Mononuclear cell (primary cell): ENCODE data around the gene DGKA. TPM values are rescaled to one million over a fixed set of nuclear protein-coding genes. Genes with fewer than 3 reads are reported as not detected.

ENCODE experiments used
- H3K27me3 ChIP-seq: 2 replicates; pipeline ENCODE4 v1.6.0; 2011; ENCODE audit warnings: low read length, control low read depth; ENCODE audit not compliant: insufficient read depth
- H3K4me1 ChIP-seq: 2 replicates; pipeline ENCODE4 v1.5.1; 2011; ENCODE audit warnings: mild to moderate bottlenecking, low read length, control low read depth; ENCODE audit not compliant: insufficient read depth
- H3K4me3 ChIP-seq: 2 replicates; pipeline ENCODE4 v1.5.1; 2011; ENCODE audit warnings: mild to moderate bottlenecking, low read length, moderate library complexity
- H3K9me3 ChIP-seq: 2 replicates; pipeline ENCODE4 v1.5.1; 2011; ENCODE audit warnings: low read depth, mild to moderate bottlenecking, control low read depth, low read length
- total RNA-seq: library from RNA; depleted of rRNA; stranded (reverse); fragments of >200 nt; gene quantifications from one replicate; pipeline ENCODE4 v1.2.3, GENCODE V29; 2012

DGKA gene
- total RNA-seq, 1 donor: 329 TPM

DNA sequence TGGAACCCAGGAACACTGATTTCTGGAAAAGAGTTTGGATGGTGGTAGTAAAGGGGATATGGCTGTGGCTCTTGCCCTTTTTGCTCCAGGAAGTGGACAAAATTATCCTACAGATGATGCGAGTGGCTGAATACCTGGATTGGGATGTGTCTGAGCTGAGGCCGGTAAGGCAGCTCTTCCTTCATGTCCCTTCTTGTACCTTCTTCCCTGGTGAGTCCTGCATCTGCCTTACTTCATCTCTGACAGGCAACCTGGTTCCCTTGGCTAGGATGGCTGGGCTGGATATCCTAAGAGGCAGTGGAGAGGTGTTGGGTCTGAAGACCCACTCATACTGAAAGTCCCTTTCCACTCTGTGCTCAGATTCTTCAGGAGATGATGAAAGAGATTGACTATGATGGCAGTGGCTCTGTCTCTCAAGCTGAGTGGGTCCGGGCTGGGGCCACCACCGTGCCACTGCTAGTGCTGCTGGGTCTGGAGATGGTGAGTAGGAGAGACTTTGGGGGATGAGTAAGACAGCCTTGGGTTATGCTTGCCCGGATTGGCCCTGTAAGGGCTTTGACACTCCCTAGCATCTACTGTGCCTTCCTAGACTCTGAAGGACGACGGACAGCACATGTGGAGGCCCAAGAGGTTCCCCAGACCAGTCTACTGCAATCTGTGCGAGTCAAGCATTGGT, 8.0 kb downstream of the DGKA start:
- Histone ChIP-seq H3K27me3 (no peaks in the 10 kb centered on the region), H3K9me3 (no peaks in the 10 kb centered on the region), H3K4me3 (no peak overlapping the region), H3K4me1 (peaks cover 39% of the 10 kb centered on the region)

DNA sequence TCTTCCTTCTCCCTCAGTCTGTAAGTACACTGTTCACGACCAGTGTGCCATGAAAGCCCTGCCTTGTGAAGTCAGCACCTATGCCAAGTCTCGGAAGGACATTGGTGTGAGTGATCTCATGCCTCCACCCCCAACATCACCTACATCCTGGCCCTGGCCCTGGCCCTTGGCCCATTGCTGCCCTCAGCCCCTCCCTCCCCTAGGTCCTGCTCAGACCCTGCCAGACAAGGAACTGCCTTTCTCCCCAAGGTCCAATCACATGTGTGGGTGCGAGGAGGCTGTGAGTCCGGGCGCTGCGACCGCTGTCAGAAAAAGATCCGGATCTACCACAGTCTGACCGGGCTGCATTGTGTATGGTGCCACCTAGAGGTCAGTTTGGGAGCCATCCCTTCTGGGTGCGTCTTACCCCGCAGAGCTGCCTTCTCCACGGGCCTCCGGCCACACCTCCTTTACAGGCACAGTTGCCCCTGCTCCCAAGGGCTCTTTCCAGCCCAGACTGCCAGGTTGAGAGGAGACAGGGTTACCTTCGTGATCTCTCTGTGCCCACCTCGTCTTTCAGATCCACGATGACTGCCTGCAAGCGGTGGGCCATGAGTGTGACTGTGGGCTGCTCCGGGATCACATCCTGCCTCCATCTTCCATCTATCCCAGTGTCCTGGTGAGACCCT, 9.2 kb downstream of the DGKA start:
- H3K4me3 ChIP-seq: no peak overlapping the region
- H3K27me3 ChIP-seq: no peaks in the 10 kb centered on the region
- H3K9me3 ChIP-seq: no peaks in the 10 kb centered on the region
- peaks cover 29% of the 10 kb centered on the region for H3K4me1 ChIP-seq

DNA sequence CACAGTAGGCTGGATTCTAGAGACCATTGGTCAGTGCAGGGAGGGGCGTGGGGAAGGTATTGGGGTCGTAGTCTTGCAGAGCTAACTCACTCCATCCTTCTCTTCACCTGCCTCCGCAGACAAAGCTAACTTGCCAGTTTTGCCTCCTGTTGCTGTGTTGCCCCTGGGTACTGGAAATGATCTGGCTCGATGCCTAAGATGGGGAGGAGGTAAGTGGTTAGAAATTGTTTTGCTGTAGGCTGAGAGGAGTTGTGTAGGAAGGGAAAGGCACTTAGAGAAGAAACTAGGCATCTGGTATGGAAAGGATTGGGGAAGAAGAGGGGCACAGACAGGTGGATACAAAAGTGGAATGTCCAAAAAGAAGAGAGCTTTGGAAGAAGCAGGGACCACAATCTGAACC, 11.1 kb downstream of the DGKA start:
- H3K9me3 ChIP-seq: no peaks in the 10 kb centered on the region
- H3K4me3 ChIP-seq: no peak overlapping the region
- peaks cover 15% of the 10 kb centered on the region for H3K4me1 ChIP-seq
- no peaks in the 10 kb centered on the region for H3K27me3 ChIP-seq

DNA sequence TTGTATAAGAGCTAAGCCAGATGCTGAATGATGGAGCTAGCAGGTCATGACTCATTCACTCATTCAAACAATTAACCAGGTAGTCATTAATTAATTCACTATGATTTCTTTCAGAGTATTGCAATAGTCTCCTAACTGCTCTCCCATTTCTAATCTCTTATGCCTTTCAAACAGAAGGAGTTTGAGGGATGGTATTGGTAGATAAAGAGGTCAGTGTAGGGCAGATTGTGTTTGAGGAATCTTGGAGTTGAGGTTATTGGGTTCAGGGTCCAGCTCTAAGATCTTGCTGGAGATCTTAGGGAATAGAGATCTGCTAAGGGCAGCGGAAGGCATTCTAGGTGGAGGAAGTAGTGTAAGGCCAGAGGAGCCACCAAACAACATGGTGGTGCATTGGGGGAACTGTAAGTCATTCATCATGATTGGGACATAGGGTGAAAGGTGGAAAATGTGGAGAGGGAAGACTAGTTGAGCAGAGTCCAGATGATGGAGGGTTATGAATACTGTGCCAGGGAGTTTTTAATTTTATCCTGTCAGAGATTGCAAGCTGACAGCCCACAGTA, 11.7 kb downstream of the DGKA start:
- Histone ChIP-seq H3K27me3 (no peaks in the 10 kb centered on the region), H3K4me1 (peaks cover 15% of the 10 kb centered on the region), H3K4me3 (no peak overlapping the region), H3K9me3 (no peaks in the 10 kb centered on the region)

DNA sequence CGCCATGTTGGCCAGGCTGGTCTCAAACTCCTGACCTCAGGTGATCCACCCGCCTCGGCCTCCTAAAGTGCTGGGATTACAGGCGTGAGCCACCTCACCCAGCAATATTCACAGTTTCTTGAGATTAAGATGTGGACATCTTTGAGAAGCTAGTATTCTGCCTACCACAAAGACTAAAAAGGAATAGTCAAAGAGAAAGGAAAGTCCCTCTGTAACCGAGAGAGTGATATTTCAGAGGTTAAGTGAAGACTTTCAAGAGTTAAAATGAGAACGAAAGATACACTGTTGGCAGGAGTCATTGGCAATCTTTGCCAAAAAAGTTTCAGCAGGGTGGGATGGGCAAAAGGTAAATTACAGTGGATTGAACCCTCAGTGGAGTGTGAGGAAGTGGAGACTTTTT, 15.6 kb downstream of the DGKA start:
- H3K4me3 ChIP-seq: no peak overlapping the region
- H3K4me1 ChIP-seq: no peaks in the 10 kb centered on the region
- no peaks in the 10 kb centered on the region for H3K9me3 ChIP-seq
- H3K27me3 ChIP-seq: no peaks in the 10 kb centered on the region

DNA sequence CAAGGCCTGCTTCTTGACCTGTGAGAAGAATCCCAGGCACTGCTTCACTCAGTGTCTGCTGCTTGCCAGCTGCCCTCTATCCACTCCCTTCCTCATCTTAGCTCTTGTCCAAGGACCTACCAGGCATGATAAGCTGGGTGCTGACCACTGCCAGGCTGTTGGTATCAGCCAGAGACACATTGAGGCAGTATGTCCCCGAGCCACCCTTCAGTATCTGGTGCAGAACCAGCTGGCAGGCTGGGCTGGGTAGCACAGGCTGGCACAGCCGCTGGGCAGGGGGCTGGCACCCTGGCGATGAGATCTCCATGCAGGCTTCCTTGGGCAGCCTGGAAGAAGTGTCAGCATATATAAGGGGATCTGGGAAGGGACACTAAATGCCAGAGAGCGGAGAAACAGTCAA, 24.4 kb downstream of the DGKA start:
- Histone ChIP-seq H3K4me3 (no peak overlapping the region), H3K4me1 (no peaks in the 10 kb centered on the region), H3K9me3 (no peaks in the 10 kb centered on the region), H3K27me3 (no peaks in the 10 kb centered on the region)

DNA sequence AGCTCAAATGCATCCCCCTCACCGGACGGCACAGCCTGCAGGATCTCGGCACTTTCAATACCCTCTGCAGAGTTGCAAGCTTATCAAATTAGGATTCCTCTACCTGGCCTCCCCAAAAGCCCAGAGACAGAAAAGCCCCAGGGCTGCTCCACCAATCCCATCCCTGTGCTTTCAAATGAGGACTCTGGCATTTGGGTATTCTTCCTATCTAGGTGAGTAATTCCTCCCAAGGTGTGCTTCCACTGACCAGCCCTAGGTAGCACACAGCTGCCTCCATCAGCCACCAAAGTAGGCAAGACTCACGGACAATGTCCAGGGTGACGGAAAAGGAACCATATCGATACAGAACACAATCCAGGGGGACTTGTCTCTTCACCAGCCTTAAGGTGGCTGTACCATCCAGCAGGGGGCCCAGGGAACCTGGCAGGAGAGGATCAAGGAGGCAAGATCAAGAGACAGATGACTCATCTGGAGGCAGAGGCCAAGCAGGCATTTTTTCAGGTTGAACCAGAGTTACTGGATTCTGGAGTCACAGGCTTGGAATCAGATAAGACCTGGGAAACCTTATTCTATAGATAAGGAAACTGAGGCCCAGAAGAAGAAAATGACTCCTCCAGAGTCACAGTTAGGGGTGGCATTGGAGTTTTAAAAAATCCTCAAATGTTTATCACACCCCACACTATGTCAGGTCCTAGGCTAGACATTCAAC, 25.0 kb downstream of the DGKA start:
- Histone ChIP-seq H3K4me1 (no peaks in the 10 kb centered on the region), H3K27me3 (no peaks in the 10 kb centered on the region), H3K4me3 (no peak overlapping the region), H3K9me3 (no peaks in the 10 kb centered on the region)

DNA sequence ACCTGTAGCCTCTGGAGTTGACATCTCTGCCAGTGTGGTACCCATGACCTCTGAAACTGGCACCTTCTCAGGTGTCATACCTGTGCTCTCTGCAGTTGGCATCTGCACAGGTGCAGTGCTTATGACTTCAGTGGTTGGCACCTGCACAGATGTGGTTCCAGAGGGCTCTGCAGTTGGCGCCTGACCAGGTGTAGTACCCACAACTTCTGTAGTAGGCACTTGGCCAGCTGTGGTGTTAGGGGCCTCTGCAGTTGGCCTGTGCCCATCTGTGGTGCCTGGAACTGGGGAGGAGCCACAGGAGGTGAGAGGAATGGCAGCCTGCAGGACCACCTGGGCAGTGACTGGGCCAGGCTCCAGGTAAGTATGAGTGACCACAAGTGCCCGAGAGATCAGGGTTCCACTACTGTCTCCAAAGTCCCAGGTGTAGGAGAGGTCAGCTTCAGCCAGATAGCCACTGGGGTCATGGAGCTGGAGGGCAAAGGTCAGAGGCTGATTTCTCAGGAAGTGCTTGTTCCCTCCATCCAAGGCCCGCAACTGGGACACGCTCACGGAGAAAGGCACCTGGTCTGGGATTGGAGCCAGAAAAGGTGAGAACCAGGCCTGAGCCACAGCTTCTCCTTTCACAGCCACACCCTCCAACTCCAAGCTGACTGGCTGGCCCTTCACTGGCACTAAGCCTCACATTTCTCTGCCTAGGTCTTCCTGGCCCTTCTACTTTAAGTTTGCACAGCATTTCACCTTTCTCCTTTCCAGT, 26.3 kb downstream of the DGKA start:
- Histone ChIP-seq H3K27me3 (no peaks in the 10 kb centered on the region), H3K4me3 (no peak overlapping the region), H3K4me1 (no peaks in the 10 kb centered on the region), H3K9me3 (no peaks in the 10 kb centered on the region)

DNA sequence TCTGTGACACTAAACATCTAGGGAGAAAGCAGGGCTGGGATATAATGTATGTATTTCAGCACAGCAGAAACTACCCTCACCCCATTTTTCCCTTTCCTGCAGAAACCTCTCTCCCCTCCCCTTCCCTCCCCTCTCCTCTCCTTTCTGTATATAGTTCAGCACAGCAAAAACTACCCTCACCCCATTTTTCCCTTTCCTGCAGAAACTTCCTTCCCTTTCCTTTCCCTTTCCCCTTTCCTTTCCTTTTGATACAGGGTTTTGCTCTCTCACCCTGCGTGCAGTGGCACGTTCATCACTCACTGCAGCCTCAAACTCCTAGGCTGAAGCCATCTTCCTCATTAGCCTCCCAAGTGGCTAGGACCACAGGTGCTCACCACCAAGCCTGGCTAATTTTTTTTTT, 32.8 kb downstream of the DGKA start:
- H3K4me1 ChIP-seq: peaks cover 24% of the 10 kb centered on the region
- H3K4me3 ChIP-seq: no peak overlapping the region
- H3K27me3 ChIP-seq: no peaks in the 10 kb centered on the region
- H3K9me3 ChIP-seq: no peaks in the 10 kb centered on the region

DNA sequence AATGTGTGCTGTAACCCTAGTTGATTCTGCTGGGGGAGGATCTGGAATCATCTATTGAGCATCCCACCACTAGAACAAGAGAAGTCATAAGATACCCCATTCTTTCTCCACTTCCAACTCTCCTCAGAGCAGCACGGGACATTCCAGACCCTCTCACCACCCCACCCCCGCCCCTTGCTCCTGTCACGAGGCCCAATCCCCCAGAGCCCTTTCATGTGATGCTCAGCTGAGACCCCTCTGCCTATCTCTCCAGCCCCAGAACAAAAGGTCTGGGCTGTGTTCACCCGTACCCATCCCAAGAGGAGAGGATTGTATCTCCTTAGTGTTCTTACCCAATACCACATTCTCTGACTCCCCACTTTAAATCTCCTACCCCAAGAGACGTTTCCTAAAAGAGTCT, 34.3 kb downstream of the DGKA start:
- H3K27me3 ChIP-seq: no peaks in the 10 kb centered on the region
- peaks cover 24% of the 10 kb centered on the region for H3K4me1 ChIP-seq

DNA sequence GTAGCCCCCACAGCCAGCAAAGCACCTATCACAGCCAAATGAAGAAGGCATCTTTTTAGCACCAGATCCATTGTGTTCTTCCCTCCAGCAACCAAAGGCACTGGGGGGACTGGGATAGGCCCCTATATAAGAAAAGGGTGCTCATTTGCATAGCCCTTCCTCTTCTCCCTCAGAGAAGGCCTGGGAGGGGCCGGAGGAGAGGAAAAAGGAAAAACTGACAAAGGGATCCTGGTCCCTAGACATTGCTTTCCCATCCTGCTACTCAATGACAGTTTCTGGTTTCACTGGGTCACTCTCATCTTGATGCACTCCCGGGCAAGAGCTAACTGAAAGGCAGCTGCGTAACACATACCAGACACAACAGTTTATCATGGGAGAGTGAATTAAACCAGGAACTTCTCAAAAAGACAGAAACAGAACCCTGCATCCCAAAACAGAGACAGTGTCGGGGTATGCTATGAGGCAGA, 35.0 kb downstream of the DGKA start, which contains the start of gene PMEL:
Gene PMEL (minus strand): TSS at position 102 of the 467 bp plus-strand sequence. CDS start 31 bp downstream, at position 71.
- peak within 1 kb of the TSS; percentile 77 for H3K4me3 ChIP-seq
- peaks cover 24% of the 10 kb centered on the region for H3K4me1 ChIP-seq
- H3K27me3 ChIP-seq: no peaks in the 10 kb centered on the region
- H3K9me3 ChIP-seq: no peaks in the 10 kb centered on the region

More for the DNA sequence above, 34.3 kb downstream of the DGKA start:
- H3K9me3 ChIP-seq: no peaks in the 10 kb centered on the region
- H3K4me3 ChIP-seq: no peak overlapping the region

DNA sequence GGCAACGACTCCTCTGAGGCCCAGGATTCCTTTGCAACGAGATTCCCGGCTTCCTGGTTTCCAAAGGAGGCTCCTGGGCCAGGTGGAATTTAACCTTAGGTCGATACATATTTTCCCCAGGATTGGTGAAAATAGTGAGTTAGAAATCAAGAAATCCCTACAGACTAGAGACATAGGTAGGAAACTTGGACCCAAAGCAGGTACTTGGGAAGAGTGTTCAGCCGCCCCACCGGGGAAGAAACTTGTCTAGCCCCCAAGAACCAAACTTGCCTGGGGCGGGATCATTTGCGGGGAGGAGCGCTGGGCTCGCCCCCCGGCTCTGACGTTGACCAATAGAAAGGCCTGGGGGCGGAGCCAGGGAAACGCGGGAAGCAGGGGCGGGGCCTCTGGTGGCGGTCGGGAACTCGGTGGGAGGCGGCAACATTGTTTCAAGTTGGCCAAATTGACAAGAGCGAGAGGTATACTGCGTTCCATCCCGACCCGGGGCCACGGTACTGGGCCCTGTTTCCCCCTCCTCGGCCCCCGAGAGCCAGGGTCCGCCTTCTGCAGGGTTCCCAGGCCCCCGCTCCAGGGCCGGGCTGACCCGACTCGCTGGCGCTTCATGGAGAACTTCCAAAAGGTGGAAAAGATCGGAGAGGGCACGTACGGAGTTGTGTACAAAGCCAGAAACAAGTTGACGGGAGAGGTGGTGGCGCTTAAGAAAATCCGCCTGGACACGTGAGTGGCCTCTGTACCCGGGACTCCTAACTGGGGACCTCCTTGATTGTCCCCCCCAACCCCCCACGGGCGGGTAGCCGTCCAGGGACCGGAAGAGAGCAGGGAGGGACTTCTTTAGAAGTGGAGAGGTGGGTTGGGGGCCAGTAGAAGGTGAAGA, 35.7 kb downstream of the DGKA start, which contains the start of gene CDK2:
Gene CDK2 (plus strand): TSS at position 423 of the 874 bp plus-strand sequence. CDS start 179 bp downstream, at position 602.
- peak within 1 kb of the TSS; percentile 77 for H3K4me3 ChIP-seq

DNA sequence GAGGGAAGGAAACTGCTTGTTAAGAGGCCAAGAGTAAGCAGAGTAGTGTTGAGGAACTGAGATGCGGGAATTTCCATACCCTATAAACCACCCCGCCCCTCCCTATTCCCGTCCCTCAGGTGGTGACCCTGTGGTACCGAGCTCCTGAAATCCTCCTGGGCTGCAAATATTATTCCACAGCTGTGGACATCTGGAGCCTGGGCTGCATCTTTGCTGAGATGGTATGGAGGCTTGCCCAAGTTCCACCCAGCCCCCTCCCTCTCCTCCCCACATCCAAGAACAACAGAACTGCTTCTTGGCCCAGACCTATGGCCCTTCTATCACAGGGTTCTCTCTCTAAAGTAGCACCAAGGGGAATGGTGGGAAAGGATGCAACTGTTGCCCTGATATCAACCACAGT, 38.4 kb downstream of the DGKA start:
- Histone ChIP-seq H3K4me1 (peaks cover 36% of the 10 kb centered on the region), H3K27me3 (no peaks in the 10 kb centered on the region), H3K9me3 (no peaks in the 10 kb centered on the region), H3K4me3 (no peak overlapping the region)

More for the DNA sequence above, 35.7 kb downstream of the DGKA start, which contains the start of gene CDK2:
- Histone ChIP-seq H3K9me3 (no peaks in the 10 kb centered on the region), H3K27me3 (no peaks in the 10 kb centered on the region), H3K4me1 (peaks cover 24% of the 10 kb centered on the region)

DNA sequence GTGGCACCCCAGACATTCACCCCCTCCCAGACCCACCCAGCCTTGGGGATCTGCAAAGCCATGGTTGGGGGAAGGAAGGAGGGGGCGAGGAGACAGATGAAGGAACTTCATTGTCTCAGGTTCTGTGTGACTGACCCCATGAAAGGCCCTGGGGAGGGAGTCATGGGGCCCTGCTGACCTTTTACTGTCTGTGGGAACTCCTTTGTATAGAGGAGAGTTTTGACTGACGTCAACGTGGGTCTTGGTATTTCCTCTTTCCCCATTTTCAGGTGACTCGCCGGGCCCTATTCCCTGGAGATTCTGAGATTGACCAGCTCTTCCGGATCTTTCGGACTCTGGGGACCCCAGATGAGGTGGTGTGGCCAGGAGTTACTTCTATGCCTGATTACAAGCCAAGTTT, 39.8 kb downstream of the DGKA start:
- Histone ChIP-seq H3K4me1 (peaks cover 49% of the 10 kb centered on the region), H3K27me3 (no peaks in the 10 kb centered on the region), H3K9me3 (no peaks in the 10 kb centered on the region), H3K4me3 (no peak overlapping the region)
